ENCODE data around the gene MNS1. TPM values are rescaled to one million over a fixed set of nuclear protein-coding genes. Genes with fewer than 3 reads are reported as not detected.

The MNS1 gene
- total and polyA plus RNA-seq, 2 of the 13 experiments (the other 11 are each of a cell fraction or from before 2014, with no cell fraction given) = 0.22 to 1.7 TPM

DNA sequence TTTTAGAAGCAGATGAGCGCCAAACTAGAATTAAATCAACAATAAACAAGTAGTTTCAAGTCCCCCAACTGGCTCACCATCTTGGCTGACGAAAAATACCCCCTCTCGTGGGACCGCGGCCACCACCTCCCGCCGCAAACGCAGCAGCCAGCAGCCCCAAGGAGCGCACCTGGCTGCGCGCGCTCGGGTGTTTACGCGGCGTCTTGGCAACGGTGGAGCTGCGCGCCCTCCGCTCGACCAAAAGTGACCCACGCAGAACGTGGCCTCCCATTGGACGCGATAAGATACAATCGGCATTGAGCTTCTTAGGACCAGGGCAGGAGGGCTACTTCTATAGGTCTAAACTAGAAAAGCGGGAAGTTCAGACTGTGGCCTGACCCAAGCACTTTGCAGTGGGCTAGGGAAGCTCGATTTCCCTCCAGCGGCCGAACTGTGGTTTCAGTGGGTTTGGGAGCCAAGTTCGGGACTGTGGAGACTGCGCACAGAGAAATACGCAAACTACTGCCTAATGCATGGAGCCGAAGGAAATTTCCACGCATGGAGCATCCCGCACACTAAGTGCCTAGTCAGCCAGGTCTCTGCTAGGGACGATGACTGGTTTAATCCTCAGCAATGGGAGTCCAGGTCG lies at the start of gene MNS1 (continued):
- TF ChIP-seq ZNF598 (CRISPR knock-in tag; IDR thresholded peaks at IDR 0.05; ENCODE audit: borderline replicate concordance) (peak; percentile 65; the same call in 1 of the 2 replicates), ZNF337 (CRISPR knock-in tag; IDR thresholded peaks at IDR 0.05; ENCODE audit: borderline replicate concordance, low read depth) (0 out of 2 replicates have a peak, but pooled peaks have one; percentile 35), ZNF143 (CRISPR knock-in tag; IDR thresholded peaks at IDR 0.05) (no peak), ZNF614 (CRISPR knock-in tag; IDR thresholded peaks at IDR 0.05; ENCODE audit: borderline replicate concordance) (no peak), TCF7L2 (IDR thresholded peaks at IDR 0.05; ENCODE audit: low read depth, low read length) (no peak), NR3C1 (CRISPR knock-in tag; IDR thresholded peaks at IDR 0.05) (no peak), BHLHE40 (IDR thresholded peaks at IDR 0.05; ENCODE audit: low read length) (no peak), ZNF879 (CRISPR knock-in tag; IDR thresholded peaks at IDR 0.05) (no peak), ZNF83 (CRISPR knock-in tag; IDR thresholded peaks at IDR 0.05; ENCODE audit: borderline replicate concordance) (0 out of 2 replicates have a peak, but pooled peaks have one; percentile 35), ZNF766 (CRISPR knock-in tag; IDR thresholded peaks at IDR 0.05; ENCODE audit: borderline replicate concordance) (0 out of 2 replicates have a peak, but pooled peaks have one; percentile 30), ZNF501 (CRISPR knock-in tag; IDR thresholded peaks at IDR 0.05) (no peak; the same call in 1 of the 2 replicates), SALL1 (CRISPR knock-in tag; IDR thresholded peaks at IDR 0.05) (peak; percentile 46), ZNF274 (CRISPR knock-in tag; IDR thresholded peaks at IDR 0.05) (peak; percentile 76; the same call in 1 of the 2 replicates), SRSF9 (IDR thresholded peaks at IDR 0.05; ENCODE audit: borderline replicate concordance, insufficient read depth, low read depth, low read length, poor library complexity, severe bottlenecking) (no peak), ZSCAN31 (CRISPR knock-in tag; IDR thresholded peaks at IDR 0.05; ENCODE audit: low read depth) (0 out of 2 replicates have a peak, but pooled peaks have one; percentile 45)
- TF ChIP-seq, protein P1, sequence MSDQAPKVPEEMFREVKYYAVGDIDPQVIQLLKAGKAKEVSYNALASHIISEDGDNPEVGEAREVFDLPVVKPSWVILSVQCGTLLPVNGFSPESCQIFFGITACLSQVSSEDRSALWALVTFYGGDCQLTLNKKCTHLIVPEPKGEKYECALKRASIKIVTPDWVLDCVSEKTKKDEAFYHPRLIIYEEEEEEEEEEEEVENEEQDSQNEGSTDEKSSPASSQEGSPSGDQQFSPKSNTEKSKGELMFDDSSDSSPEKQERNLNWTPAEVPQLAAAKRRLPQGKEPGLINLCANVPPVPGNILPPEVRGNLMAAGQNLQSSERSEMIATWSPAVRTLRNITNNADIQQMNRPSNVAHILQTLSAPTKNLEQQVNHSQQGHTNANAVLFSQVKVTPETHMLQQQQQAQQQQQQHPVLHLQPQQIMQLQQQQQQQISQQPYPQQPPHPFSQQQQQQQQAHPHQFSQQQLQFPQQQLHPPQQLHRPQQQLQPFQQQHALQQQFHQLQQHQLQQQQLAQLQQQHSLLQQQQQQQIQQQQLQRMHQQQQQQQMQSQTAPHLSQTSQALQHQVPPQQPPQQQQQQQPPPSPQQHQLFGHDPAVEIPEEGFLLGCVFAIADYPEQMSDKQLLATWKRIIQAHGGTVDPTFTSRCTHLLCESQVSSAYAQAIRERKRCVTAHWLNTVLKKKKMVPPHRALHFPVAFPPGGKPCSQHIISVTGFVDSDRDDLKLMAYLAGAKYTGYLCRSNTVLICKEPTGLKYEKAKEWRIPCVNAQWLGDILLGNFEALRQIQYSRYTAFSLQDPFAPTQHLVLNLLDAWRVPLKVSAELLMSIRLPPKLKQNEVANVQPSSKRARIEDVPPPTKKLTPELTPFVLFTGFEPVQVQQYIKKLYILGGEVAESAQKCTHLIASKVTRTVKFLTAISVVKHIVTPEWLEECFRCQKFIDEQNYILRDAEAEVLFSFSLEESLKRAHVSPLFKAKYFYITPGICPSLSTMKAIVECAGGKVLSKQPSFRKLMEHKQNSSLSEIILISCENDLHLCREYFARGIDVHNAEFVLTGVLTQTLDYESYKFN (CRISPR knock-in tag; conservative IDR thresholded peaks at IDR 0.05) = no peak
- TF ChIP-seq, protein P2, sequence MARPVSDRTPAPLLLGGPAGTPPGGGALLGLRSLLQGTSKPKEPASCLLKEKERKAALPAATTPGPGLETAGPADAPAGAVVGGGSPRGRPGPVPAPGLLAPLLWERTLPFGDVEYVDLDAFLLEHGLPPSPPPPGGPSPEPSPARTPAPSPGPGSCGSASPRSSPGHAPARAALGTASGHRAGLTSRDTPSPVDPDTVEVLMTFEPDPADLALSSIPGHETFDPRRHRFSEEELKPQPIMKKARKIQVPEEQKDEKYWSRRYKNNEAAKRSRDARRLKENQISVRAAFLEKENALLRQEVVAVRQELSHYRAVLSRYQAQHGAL (CRISPR knock-in tag; IDR thresholded peaks at IDR 0.05; ENCODE audit: not compliant biosample characterization) = no peak
- TF ChIP-seq, protein P3, sequence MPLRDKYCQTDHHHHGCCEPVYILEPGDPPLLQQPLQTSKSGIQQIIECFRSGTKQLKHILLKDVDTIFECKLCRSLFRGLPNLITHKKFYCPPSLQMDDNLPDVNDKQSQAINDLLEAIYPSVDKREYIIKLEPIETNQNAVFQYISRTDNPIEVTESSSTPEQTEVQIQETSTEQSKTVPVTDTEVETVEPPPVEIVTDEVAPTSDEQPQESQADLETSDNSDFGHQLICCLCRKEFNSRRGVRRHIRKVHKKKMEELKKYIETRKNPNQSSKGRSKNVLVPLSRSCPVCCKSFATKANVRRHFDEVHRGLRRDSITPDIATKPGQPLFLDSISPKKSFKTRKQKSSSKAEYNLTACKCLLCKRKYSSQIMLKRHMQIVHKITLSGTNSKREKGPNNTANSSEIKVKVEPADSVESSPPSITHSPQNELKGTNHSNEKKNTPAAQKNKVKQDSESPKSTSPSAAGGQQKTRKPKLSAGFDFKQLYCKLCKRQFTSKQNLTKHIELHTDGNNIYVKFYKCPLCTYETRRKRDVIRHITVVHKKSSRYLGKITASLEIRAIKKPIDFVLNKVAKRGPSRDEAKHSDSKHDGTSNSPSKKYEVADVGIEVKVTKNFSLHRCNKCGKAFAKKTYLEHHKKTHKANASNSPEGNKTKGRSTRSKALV (CRISPR knock-in tag; IDR thresholded peaks at IDR 0.05) = peak; percentile 98
- TF ChIP-seq, protein P4, sequence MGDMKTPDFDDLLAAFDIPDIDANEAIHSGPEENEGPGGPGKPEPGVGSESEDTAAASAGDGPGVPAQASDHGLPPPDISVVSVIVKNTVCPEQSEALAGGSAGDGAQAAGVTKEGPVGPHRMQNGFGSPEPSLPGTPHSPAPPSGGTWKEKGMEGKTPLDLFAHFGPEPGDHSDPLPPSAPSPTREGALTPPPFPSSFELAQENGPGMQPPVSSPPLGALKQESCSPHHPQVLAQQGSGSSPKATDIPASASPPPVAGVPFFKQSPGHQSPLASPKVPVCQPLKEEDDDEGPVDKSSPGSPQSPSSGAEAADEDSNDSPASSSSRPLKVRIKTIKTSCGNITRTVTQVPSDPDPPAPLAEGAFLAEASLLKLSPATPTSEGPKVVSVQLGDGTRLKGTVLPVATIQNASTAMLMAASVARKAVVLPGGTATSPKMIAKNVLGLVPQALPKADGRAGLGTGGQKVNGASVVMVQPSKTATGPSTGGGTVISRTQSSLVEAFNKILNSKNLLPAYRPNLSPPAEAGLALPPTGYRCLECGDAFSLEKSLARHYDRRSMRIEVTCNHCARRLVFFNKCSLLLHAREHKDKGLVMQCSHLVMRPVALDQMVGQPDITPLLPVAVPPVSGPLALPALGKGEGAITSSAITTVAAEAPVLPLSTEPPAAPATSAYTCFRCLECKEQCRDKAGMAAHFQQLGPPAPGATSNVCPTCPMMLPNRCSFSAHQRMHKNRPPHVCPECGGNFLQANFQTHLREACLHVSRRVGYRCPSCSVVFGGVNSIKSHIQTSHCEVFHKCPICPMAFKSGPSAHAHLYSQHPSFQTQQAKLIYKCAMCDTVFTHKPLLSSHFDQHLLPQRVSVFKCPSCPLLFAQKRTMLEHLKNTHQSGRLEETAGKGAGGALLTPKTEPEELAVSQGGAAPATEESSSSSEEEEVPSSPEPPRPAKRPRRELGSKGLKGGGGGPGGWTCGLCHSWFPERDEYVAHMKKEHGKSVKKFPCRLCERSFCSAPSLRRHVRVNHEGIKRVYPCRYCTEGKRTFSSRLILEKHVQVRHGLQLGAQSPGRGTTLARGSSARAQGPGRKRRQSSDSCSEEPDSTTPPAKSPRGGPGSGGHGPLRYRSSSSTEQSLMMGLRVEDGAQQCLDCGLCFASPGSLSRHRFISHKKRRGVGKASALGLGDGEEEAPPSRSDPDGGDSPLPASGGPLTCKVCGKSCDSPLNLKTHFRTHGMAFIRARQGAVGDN (CRISPR knock-in tag; IDR thresholded peaks at IDR 0.05) = peak; percentile 73
